Measurements from ENCODE around the gene RPS6KA5. TPM values are rescaled to one million over a fixed set of nuclear protein-coding genes. Genes with fewer than 3 reads are reported as not detected.
"Not testable (repeated sequence)": the region's sequence is repeated elsewhere in the genome, so short reads cannot be mapped to it uniquely, and the experiment has no call there.

RPS6KA5 gene
- total RNA-seq, 2 experiments from 2014 or later = 18.8 to 19.3 TPM

- ChIA-PET CTCF (interaction anchor here (1.2 to 1.3 kb wide), 2 partner anchors 13 to 150 kb away, joined by 3 to 4 read pairs; no protein-coding TSS in a partner anchor), POLR2A (interaction anchor here (1.0 to 1.3 kb wide), 2 partner anchors 53 to 63 kb away, joined by 3 to 6 read pairs; no protein-coding TSS in a partner anchor)
- DNase-seq = peak; percentile 37
- not testable (repeated sequence) for H3K36me3 Mint-ChIP-seq, H3K9me3 Mint-ChIP-seq, H3K27me3 Mint-ChIP-seq
- intact Hi-C loops (cut with micrococcal nuclease) = loop anchor here (1.0 to 5.0 kb wide), 6 partner anchors 14 to 115 kb away; partner anchors contain the start of genes DGLUCY and RPS6KA5
- Mint-ChIP-seq H3K27ac (peak overlapping the region; percentile 86), H3K4me1 (ENCODE audit: low read depth) (peaks cover 69% of the 10 kb centered on the region), H3K4me3 (peak overlapping the region; percentile 59)
Measured at GRCh38 chr14:91022622-91023028, 37.8 kb downstream of the RPS6KA5 start.

GRCh38 chr14:91021991-91022621, 38.3 kb downstream of the RPS6KA5 start:
- peaks cover 65% of the 10 kb centered on the region for H3K4me1 Mint-ChIP-seq (ENCODE audit: low read depth)
- no peak for DNase-seq
- H3K36me3 Mint-ChIP-seq = peaks cover 3% of the 10 kb centered on the region
- ChIA-PET POLR2A (interaction anchor here (1.3 kb wide), 1 partner anchor 63 kb away, joined by 3 read pairs; no protein-coding TSS in a partner anchor), CTCF (no interaction called here)
- H3K9me3 Mint-ChIP-seq = no peaks in the 10 kb centered on the region
- H3K27me3 Mint-ChIP-seq = no peaks in the 10 kb centered on the region
- intact Hi-C loops (cut with micrococcal nuclease) = loop anchor here (1.0 to 5.0 kb wide), 6 partner anchors 14 to 115 kb away; partner anchors contain the start of genes DGLUCY and RPS6KA5
- H3K27ac Mint-ChIP-seq = peak overlapping the region; percentile 86
- peak overlapping the region; percentile 54 for H3K4me3 Mint-ChIP-seq

GRCh38 chr14:91021115-91021514, 39.3 kb downstream of the RPS6KA5 start:
- H3K27ac Mint-ChIP-seq = peak overlapping the region; percentile 2
- no peaks in the 10 kb centered on the region for H3K9me3 Mint-ChIP-seq
- peaks cover 3% of the 10 kb centered on the region for H3K36me3 Mint-ChIP-seq
- DNase-seq = no peak
- H3K4me3 Mint-ChIP-seq = no peak overlapping the region
- peaks cover 61% of the 10 kb centered on the region for H3K4me1 Mint-ChIP-seq (ENCODE audit: low read depth)
- intact Hi-C loops (cut with micrococcal nuclease) = loop anchor here (5.0 kb wide), 1 partner anchor 114 kb away; no protein-coding TSS in a partner anchor
- no peaks in the 10 kb centered on the region for H3K27me3 Mint-ChIP-seq
- CTCF ChIA-PET = no interaction called here
- POLR2A ChIA-PET = no interaction called here

DNA sequence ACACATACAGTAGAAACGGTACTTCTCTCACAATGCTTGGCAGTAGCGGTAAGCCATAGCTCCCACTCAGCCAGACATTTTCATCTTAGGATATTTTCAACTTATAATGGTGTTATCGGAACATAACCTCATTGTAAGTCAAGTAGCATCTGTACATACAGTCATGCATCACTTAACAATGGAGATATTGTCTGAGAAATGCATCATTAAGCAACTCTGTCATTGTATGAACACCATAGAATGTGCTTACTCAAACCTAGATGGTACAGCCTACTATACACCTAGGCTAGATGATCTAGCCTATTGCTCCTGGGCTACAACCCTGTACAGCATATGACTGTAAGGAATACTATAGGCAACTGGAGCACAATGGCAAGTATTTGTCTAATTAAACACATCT, 40.8 kb downstream of the RPS6KA5 start:
- Mint-ChIP-seq H3K27me3 (no peaks in the 10 kb centered on the region), H3K9me3 (no peaks in the 10 kb centered on the region), H3K27ac (no peak overlapping the region), H3K36me3 (no peaks in the 10 kb centered on the region), H3K4me1 (ENCODE audit: low read depth) (peaks cover 56% of the 10 kb centered on the region), H3K4me3 (no peak overlapping the region)
- intact Hi-C loops (cut with micrococcal nuclease) = loop anchor here (5.0 kb wide), 1 partner anchor 112 kb away; no protein-coding TSS in a partner anchor
- DNase-seq = no peak
- CTCF ChIA-PET = interaction anchor here (1.3 kb wide), 1 partner anchor 120 kb away, joined by 3 read pairs; no protein-coding TSS in a partner anchor
- POLR2A ChIA-PET = no interaction called here

DNA sequence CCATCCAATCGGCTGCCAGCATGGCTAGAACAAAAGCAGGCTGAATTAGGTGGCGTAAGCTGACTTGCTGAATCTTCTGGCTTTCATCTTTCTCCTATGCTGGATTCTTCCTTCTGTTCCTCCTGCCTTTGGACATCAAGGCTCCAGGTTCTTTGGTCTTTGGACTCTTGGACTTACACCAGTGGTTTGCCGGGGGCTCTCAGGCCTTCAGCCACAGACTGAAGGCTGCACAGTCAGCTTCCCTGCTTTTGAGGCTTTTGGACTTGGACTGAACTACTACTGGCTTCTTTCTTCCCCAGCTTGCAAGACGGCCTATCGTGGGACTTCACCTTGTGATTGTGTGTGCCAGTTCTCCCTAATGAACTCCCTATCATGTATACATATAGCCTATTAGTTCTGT, 42.0 kb downstream of the RPS6KA5 start:
- ChIA-PET CTCF (interaction anchor here (1.3 to 1.4 kb wide), 2 partner anchors 18 to 121 kb away, joined by 3 read pairs; no protein-coding TSS in a partner anchor), POLR2A (interaction anchor here (1.2 kb wide), 1 partner anchor 58 kb away, joined by 4 read pairs; no protein-coding TSS in a partner anchor)
- H3K27me3 Mint-ChIP-seq = no peaks in the 10 kb centered on the region
- H3K36me3 Mint-ChIP-seq = no peaks in the 10 kb centered on the region
- H3K4me1 Mint-ChIP-seq (ENCODE audit: low read depth) = peaks cover 46% of the 10 kb centered on the region
- H3K9me3 Mint-ChIP-seq = no peaks in the 10 kb centered on the region
- DNase-seq = no peak
- no peak overlapping the region for H3K27ac Mint-ChIP-seq
- intact Hi-C loops (cut with micrococcal nuclease) = no loop called here
- no peak overlapping the region for H3K4me3 Mint-ChIP-seq

- peaks cover 35% of the 10 kb centered on the region for H3K4me1 Mint-ChIP-seq (ENCODE audit: low read depth)
- no peak overlapping the region for H3K27ac Mint-ChIP-seq
- ChIA-PET POLR2A (no interaction called here), CTCF (no interaction called here)
- H3K9me3 Mint-ChIP-seq = no peaks in the 10 kb centered on the region
- intact Hi-C loops (cut with micrococcal nuclease) = no loop called here
- H3K27me3 Mint-ChIP-seq = no peaks in the 10 kb centered on the region
- no peak overlapping the region for H3K4me3 Mint-ChIP-seq
- H3K36me3 Mint-ChIP-seq = no peaks in the 10 kb centered on the region
- no peak for DNase-seq
Measured at GRCh38 chr14:91016800-91017410, 43.5 kb downstream of the RPS6KA5 start.

GRCh38 chr14:91015435-91015834, 45.0 kb downstream of the RPS6KA5 start:
- Mint-ChIP-seq H3K9me3 (no peaks in the 10 kb centered on the region), H3K27me3 (no peaks in the 10 kb centered on the region), H3K36me3 (no peaks in the 10 kb centered on the region), H3K27ac (no peak overlapping the region), H3K4me3 (no peak overlapping the region), H3K4me1 (ENCODE audit: low read depth) (peaks cover 32% of the 10 kb centered on the region)
- ChIA-PET CTCF (no interaction called here), POLR2A (no interaction called here)
- intact Hi-C loops (cut with micrococcal nuclease) = no loop called here
- DNase-seq = no peak

DNA sequence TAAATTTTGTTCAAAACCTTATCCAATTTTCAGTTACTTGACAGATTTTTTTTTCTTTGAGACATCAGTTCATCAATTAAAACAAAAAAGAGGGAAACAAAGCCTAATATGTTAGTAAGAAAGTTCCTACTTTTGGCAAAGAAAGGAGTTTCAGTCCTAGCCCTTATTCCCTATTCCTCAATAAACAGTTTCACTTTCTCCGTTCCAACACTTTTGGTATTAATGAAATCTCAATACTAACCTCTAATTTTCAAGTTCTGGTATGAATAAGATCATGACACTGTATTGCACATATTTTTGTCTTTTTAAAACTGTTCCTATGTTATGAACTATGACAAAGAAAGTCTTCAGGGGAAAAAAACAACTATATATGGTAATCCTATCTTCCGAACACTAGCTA, 48.4 kb downstream of the RPS6KA5 start:
- intact Hi-C loops (cut with micrococcal nuclease) = no loop called here

GRCh38 chr14:91010153-91010533, 50.3 kb downstream of the RPS6KA5 start:
- no peak overlapping the region for H3K4me3 Mint-ChIP-seq
- H3K27ac Mint-ChIP-seq = no peak overlapping the region
- intact Hi-C loops (cut with micrococcal nuclease) = no loop called here
- H3K9me3 Mint-ChIP-seq = no peaks in the 10 kb centered on the region
- ChIA-PET POLR2A (no interaction called here), CTCF (interaction anchor here (0.8 kb wide), 1 partner anchor 163 kb away, joined by 3 read pairs; no protein-coding TSS in a partner anchor)
- no peaks in the 10 kb centered on the region for H3K27me3 Mint-ChIP-seq
- H3K36me3 Mint-ChIP-seq = no peaks in the 10 kb centered on the region
- DNase-seq = no peak
- H3K4me1 Mint-ChIP-seq (ENCODE audit: low read depth) = peaks cover 42% of the 10 kb centered on the region

More for the DNA sequence above, 48.4 kb downstream of the RPS6KA5 start:
- Mint-ChIP-seq H3K36me3 (no peaks in the 10 kb centered on the region), H3K4me1 (ENCODE audit: low read depth) (peaks cover 39% of the 10 kb centered on the region), H3K27ac (no peak overlapping the region), H3K4me3 (no peak overlapping the region), H3K9me3 (no peaks in the 10 kb centered on the region), H3K27me3 (no peaks in the 10 kb centered on the region)
- ChIA-PET CTCF (no interaction called here), POLR2A (interaction anchor here (0.7 to 1.0 kb wide), 2 partner anchors 13 to 155 kb away, joined by 3 to 4 read pairs; no protein-coding TSS in a partner anchor)
- no peak for DNase-seq

GRCh38 chr14:91009501-91010152, 50.8 kb downstream of the RPS6KA5 start:
- H3K27me3 Mint-ChIP-seq = no peaks in the 10 kb centered on the region
- no peaks in the 10 kb centered on the region for H3K9me3 Mint-ChIP-seq
- peaks cover 42% of the 10 kb centered on the region for H3K4me1 Mint-ChIP-seq (ENCODE audit: low read depth)
- H3K36me3 Mint-ChIP-seq = no peaks in the 10 kb centered on the region
- ChIA-PET POLR2A (no interaction called here), CTCF (interaction anchor here (0.6 kb wide), 1 partner anchor 164 kb away, joined by 3 read pairs; no protein-coding TSS in a partner anchor)
- H3K4me3 Mint-ChIP-seq = no peak overlapping the region
- intact Hi-C loops (cut with micrococcal nuclease) = loop anchor here (2.0 kb wide), 1 partner anchor 17 kb away; no protein-coding TSS in a partner anchor
- no peak for DNase-seq
- H3K27ac Mint-ChIP-seq = peak overlapping the region; percentile 2

DNA sequence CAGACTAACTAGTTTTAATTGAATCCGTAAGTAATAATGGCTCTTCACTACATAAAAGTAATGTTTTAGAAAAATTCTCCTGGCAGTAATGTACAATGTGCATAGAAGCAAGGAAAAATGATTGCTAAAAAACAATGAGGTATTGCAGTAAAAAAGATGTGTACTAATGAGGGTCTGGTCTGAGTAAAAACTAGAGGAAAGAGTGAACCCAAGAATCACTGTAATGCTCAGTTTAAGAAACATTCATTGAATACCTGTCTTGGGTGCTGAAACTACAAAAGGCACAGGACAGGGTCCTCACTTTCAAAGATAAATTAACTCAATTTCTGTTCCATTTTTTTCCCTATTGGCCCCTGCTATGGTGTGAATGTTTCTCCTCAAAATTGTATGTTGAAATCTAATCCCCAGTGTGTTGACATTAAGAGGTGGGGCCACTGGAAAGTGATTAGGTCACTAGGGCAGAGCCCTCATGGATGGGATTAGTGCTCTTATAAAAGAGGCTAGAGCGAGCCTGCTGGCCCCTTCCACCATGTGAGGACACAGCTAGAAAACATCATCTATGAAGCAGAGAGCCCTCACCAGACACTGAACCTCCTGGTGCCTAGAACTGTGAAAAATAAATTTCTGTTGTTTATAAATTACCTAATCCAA, 51.6 kb downstream of the RPS6KA5 start:
- ChIA-PET CTCF (interaction anchor here (0.6 to 1.0 kb wide), 2 partner anchors 106 to 164 kb away, joined by 3 read pairs; no protein-coding TSS in a partner anchor), POLR2A (no interaction called here)

More for the DNA sequence above, 51.6 kb downstream of the RPS6KA5 start:
- Mint-ChIP-seq H3K4me3 (no peak overlapping the region), H3K4me1 (ENCODE audit: low read depth) (peaks cover 41% of the 10 kb centered on the region), H3K9me3 (no peaks in the 10 kb centered on the region), H3K36me3 (no peaks in the 10 kb centered on the region), H3K27me3 (no peaks in the 10 kb centered on the region), H3K27ac (no peak overlapping the region)
- intact Hi-C loops (cut with micrococcal nuclease) = loop anchor here (2.0 kb wide), 1 partner anchor 16 kb away; no protein-coding TSS in a partner anchor
- DNase-seq = no peak
